Measurements from ENCODE around the gene SLC27A5.

- TF ChIP-seq, protein P1, sequence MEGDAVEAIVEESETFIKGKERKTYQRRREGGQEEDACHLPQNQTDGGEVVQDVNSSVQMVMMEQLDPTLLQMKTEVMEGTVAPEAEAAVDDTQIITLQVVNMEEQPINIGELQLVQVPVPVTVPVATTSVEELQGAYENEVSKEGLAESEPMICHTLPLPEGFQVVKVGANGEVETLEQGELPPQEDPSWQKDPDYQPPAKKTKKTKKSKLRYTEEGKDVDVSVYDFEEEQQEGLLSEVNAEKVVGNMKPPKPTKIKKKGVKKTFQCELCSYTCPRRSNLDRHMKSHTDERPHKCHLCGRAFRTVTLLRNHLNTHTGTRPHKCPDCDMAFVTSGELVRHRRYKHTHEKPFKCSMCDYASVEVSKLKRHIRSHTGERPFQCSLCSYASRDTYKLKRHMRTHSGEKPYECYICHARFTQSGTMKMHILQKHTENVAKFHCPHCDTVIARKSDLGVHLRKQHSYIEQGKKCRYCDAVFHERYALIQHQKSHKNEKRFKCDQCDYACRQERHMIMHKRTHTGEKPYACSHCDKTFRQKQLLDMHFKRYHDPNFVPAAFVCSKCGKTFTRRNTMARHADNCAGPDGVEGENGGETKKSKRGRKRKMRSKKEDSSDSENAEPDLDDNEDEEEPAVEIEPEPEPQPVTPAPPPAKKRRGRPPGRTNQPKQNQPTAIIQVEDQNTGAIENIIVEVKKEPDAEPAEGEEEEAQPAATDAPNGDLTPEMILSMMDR (IDR thresholded peaks at IDR 0.05 in 4 of 5, conservative IDR thresholded peaks at IDR 0.05 in 1 of 5) = no peak
- TF ChIP-seq POLR2A (IDR thresholded peaks at IDR 0.05) = no peak
Measured at GRCh38 chr19:58450856-58451357, 60.9 kb downstream of the SLC27A5 start.

Measured in gastrocnemius medialis (tissue), 4 donors.